Activated CD4-positive, alpha-beta T cell treated with anti-CD3 and anti-CD28 coated beads, Interleukin-2, amount 10 ng/mL, durations not matched to agents 24 days and 14 days (primary cell): ENCODE measurements around the gene EIF4EBP2. TPM values are rescaled to one million over a fixed set of nuclear protein-coding genes. Genes with fewer than 3 reads are reported as not detected.

Source experiments
- DNase-seq: peaks from one replicate; pipeline ENCODE4 v3.0.0; 2022
- H3K27ac Mint-ChIP-seq: one replicate; pipeline ENCODE4 v1.8.0; 2022; ENCODE audit warnings: mild to moderate bottlenecking, mixed read lengths
- H3K27me3 Mint-ChIP-seq: one replicate; pipeline ENCODE4 v1.8.0; 2022; ENCODE audit warnings: mixed read lengths
- H3K36me3 Mint-ChIP-seq: one replicate; pipeline ENCODE4 v1.8.0; 2022; ENCODE audit warnings: low read depth, mild to moderate bottlenecking, mixed read lengths
- H3K4me1 Mint-ChIP-seq: one replicate; pipeline ENCODE4 v1.8.0; 2021; ENCODE audit warnings: mixed read lengths
- H3K4me3 Mint-ChIP-seq: one replicate; pipeline ENCODE4 v1.8.0; 2022; ENCODE audit warnings: mild to moderate bottlenecking, moderate library complexity, mixed read lengths
- H3K9me3 Mint-ChIP-seq: one replicate; pipeline ENCODE4 v1.8.0; 2021; ENCODE audit warnings: mixed read lengths
- intact Hi-C: fragments of 100-400 bp; cut with micrococcal nuclease; formaldehyde crosslinking; loops from one replicate; pipeline ENCODE4 v1.15.1; 2023
- total RNA-seq: library from RNA; stranded (reverse); gene quantifications from 2 replicates; pipeline ENCODE4 v1.2.3, GENCODE V29; 2022

Gene EIF4EBP2, protein sequence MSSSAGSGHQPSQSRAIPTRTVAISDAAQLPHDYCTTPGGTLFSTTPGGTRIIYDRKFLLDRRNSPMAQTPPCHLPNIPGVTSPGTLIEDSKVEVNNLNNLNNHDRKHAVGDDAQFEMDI
- 37.6 and 38.3 TPM in 2 replicates for total RNA-seq

DNA sequence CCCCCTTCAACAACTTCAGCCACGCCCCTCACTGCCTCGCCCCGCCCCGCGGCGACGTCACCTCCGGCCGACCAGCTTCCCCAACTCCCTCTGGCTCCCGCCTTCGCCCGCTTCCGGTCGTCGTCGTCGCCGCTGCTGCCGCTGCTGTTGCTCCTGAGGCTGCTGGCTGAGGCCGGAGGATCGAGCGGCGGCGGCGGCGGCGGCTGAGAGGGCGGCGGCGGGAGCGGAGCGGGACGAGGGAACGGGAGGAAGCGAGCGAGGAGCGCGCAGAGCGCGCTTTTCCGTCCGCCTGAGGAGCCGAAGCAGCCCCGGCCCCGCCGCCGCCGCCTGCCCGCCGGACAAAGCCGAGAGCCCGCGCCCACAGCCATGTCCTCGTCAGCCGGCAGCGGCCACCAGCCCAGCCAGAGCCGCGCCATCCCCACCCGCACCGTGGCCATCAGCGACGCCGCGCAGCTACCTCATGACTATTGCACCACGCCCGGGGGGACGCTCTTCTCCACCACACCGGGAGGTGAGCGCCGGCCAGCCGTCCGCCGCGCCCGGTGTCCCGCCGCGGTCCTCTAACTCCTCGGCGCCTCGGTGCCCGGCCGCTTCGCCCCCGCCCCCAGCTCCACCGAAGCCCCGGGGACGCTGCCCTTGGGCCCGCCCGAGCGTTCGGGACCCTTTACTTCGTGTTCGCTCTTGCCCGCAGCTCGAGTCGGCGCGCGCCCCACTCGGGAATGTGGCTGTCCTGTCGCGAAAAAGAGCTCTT, at the start of gene EIF4EBP2:
Gene EIF4EBP2, plus strand, starts transcription at position 110 of the 751 bp plus-strand sequence. Its CDS starts 257 bp downstream, at position 367.
- DNase-seq: peak; percentile 100
- peak within 1 kb of the TSS; percentile 96 for H3K27ac Mint-ChIP-seq
- no peaks in the 10 kb centered on the region for H3K9me3 Mint-ChIP-seq
- H3K4me3 Mint-ChIP-seq: peak within 1 kb of the TSS; percentile 98
- peaks cover 36% of the 10 kb centered on the region for H3K4me1 Mint-ChIP-seq
- peaks cover 2% of the 10 kb centered on the region for H3K27me3 Mint-ChIP-seq
- H3K36me3 Mint-ChIP-seq: peaks cover 14% of the 10 kb centered on the region
- intact Hi-C loops: loop anchor here (1.0 to 2.0 kb wide), 4 partner anchors 22 to 258 kb away; partner anchors contain the start of genes LRRC20, PALD1, PPA1 and TYSND1

DNA sequence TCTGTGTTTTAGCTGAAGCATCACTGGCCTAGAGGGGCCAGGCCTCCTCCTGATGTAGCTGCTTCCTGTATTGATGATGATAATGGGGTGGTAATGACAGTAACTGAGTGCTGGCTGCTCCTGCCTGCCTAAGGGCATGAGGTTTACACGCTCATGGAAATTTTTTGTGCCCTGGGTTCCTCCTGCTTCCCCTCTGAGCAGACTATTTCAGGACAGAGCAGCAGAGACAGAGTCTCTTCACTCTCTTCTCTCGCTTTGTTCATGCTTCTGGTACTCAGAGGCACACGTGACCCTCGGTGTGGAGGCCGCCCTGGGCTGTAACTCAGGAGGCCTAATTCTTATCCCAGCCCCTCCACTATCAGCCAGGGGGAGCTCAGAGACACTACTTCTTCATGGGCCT, 49.4 kb upstream of the EIF4EBP2 start:
- Mint-ChIP-seq H3K4me1 (peaks cover 21% of the 10 kb centered on the region), H3K27me3 (no peaks in the 10 kb centered on the region), H3K9me3 (no peaks in the 10 kb centered on the region), H3K36me3 (no peaks in the 10 kb centered on the region), H3K27ac (peak overlapping the region; percentile 41), H3K4me3 (no peak overlapping the region)
- DNase-seq: no peak
- intact Hi-C loops: no loop called here

DNA sequence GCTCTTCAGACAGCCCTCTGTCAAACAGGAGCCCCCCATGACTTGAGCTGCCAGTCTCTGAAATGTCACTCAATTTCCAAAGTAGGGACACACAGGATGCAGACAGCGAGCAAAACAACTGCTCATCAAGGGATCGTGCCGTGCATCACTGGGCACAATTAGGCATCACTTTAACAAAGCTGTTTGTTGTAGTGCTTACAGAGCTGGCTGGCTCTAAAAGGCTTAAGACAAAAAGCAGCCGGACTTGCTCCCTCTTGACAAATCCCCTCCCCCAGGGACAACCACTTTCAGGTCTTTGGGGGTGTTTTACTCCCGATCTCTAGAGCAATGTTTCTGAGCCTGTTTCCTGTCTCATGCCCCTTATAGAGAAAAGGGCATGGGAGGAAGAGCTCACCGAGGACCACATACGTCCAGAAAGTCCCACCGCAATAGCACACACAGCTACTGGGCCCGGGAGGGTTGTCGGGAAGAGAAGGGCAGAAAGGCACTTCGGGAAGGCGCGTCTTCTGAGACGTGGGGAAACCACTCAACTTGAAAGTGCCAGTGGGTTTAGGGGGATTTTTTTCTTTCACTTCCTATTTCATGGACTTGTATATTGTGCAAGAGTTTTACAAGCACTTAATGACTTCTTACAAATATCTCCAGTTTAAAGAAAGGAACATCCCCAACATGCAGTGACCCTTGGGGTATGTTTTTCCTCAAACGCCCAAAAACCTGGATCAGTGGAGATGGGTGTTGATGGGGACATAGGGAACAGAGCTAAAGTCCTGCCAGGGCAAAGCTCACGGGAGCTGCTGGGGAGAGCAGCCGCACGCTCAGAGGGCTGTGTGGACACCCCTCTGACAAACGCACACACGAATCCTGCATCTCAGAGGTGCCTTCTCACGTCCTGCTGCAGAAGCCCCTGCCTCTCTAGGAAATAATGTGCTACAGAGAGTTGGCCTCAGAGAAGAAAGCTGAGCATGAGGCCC, 48.6 kb upstream of the EIF4EBP2 start:
- Mint-ChIP-seq H3K27ac (peak overlapping the region; percentile 81), H3K36me3 (no peaks in the 10 kb centered on the region), H3K4me1 (peaks cover 21% of the 10 kb centered on the region), H3K9me3 (no peaks in the 10 kb centered on the region), H3K27me3 (no peaks in the 10 kb centered on the region), H3K4me3 (peak overlapping the region; percentile 72)
- DNase-seq: peak; percentile 71
- intact Hi-C loops: no loop called here

DNA sequence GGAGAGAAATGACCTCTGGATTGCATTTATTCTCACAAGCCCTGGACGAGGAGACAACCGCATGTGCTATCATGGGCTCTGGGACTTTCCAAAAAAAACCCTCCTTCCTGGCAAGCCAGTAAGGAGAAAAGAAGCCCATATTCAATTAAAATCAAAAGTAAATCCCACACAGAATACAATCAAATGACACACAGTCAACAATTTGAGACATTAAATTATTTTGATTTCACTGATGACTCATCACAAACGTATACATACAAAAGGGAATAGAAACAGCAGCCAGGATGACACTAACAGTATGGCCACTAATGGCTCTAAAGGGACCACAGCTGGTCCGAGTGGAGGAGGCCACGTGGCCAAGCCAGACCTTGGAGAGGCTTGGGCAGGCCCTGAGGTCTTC, 46.4 kb upstream of the EIF4EBP2 start:
- intact Hi-C loops: no loop called here
- no peak overlapping the region for H3K4me3 Mint-ChIP-seq
- H3K4me1 Mint-ChIP-seq: peaks cover 21% of the 10 kb centered on the region
- DNase-seq: no peak
- no peaks in the 10 kb centered on the region for H3K9me3 Mint-ChIP-seq
- H3K27me3 Mint-ChIP-seq: no peaks in the 10 kb centered on the region
- H3K36me3 Mint-ChIP-seq: no peaks in the 10 kb centered on the region
- H3K27ac Mint-ChIP-seq: no peak overlapping the region

DNA sequence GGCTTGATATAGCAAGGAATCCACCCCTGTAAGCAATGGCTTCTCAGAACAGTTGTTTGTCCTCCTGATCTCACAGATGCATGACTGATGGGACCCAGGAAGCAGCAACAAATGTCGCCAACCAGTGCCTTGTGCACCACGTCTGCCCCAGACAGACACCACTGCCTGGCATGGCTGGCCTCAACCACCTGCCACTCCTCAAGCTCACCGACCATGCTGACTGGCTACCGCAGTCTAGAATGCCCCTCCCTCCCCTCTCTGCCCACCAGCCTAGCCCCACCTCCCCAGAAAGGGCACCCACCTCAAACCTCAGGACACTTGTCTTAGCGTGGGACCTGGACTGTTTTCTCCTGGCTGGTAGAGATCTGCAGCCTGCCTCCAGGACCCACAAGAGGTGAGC, 45.5 kb upstream of the EIF4EBP2 start:
- H3K36me3 Mint-ChIP-seq: no peaks in the 10 kb centered on the region
- H3K27me3 Mint-ChIP-seq: no peaks in the 10 kb centered on the region
- no peak overlapping the region for H3K4me3 Mint-ChIP-seq
- peaks cover 18% of the 10 kb centered on the region for H3K4me1 Mint-ChIP-seq
- no peaks in the 10 kb centered on the region for H3K9me3 Mint-ChIP-seq
- no peak for DNase-seq
- H3K27ac Mint-ChIP-seq: no peak overlapping the region
- intact Hi-C loops: no loop called here

DNA sequence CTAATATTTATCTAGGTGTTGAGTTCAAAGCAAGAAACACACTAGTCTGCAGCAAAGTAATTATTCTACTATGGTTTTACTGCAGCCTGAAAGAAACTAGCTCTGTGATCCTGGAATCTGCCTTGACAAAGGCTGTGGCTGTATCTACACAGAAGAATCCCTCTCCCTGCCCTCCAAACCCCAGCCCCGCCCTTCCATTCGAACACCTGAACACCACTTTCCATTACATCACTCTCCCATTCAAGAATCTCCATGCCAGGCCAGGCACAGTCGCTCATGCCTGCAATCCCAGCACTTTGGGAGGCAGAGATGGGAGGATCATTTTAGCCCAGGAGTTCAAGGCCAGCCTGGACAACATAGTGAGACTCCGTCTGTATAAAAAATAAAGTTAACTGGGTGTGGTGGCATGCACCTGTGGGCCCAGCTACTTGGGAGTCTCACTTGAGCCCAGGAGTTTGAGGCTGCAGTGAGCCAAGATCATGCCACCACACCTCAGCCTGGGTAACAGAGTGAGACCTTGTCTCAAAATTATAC, 44.9 kb upstream of the EIF4EBP2 start:
- Mint-ChIP-seq H3K27ac (no peak overlapping the region), H3K4me1 (peaks cover 18% of the 10 kb centered on the region), H3K27me3 (no peaks in the 10 kb centered on the region), H3K9me3 (no peaks in the 10 kb centered on the region), H3K4me3 (no peak overlapping the region), H3K36me3 (no peaks in the 10 kb centered on the region)
- intact Hi-C loops: no loop called here
- DNase-seq: no peak

DNA sequence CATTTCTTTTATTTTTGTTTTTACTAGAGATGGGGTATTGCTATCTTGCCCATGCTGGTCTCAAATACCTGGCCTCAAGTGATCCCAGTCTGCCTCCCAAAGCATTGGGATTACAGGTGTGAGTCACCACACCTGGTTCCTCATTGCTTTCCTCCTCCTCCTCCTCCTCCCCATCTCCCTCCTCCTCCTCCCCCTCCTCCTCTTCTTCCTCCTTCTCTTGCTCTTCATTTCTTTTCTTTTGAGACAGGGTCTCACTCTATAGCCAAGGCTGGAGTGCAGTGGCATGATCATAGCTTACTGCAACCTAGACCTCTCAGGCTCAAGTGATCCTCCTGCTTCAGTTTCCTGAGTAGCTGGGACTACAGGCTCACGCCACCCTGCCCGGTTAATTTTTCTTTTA, 43.7 kb upstream of the EIF4EBP2 start:
- no peaks in the 10 kb centered on the region for H3K36me3 Mint-ChIP-seq
- H3K4me3 Mint-ChIP-seq: no peak overlapping the region
- no peak overlapping the region for H3K27ac Mint-ChIP-seq
- no peak for DNase-seq
- H3K4me1 Mint-ChIP-seq: peaks cover 23% of the 10 kb centered on the region
- H3K27me3 Mint-ChIP-seq: no peaks in the 10 kb centered on the region
- intact Hi-C loops: loop anchor here (5.0 kb wide), 2 partner anchors 88 to 243 kb away; no protein-coding TSS in a partner anchor
- H3K9me3 Mint-ChIP-seq: no peaks in the 10 kb centered on the region

DNA sequence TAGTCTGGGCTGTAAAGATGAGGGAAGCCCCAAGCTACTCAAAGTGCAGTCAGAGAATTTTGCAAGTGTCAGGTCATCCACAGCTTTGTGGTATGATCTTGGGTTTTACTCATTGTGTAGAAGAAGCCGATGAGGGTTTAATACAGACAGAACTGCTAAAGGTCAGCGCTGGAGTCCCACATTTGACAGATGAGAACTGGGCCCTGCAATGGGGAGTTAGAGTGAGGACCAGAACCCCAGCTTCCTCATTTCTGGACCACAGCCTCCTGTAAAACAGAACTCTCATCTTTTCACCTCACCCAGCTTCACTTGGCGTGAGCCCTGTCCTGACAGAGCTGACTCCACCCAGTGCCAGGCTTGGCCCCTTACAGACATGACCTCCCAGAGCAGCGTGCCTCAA, 41.6 kb upstream of the EIF4EBP2 start:
- no peaks in the 10 kb centered on the region for H3K9me3 Mint-ChIP-seq
- intact Hi-C loops: loop anchor here (5.0 kb wide), 2 partner anchors 90 to 245 kb away; no protein-coding TSS in a partner anchor

DNA sequence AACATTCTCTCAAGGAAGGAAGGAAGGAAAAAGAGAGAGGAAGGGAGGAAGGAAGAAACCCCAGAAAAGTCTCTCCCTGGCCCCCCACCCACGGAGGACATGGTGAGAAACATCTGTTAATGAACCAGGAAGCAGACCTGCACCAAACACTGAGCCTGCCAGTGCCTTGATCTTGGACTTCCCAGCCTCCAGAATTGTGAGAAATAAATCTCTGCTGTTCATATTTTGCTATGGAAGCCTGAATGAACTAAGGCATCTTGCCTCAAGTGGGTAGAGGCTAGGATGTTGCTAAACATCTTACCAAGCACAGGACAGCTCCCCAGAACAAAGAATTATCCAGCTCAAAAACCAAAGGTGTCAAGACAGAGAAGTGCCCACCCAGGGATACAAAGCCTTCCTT, 40.7 kb upstream of the EIF4EBP2 start:
- intact Hi-C loops: loop anchor here (5.0 kb wide), 2 partner anchors 91 to 246 kb away; no protein-coding TSS in a partner anchor
- Mint-ChIP-seq H3K4me3 (no peak overlapping the region), H3K27me3 (no peaks in the 10 kb centered on the region), H3K27ac (no peak overlapping the region), H3K36me3 (no peaks in the 10 kb centered on the region), H3K4me1 (peaks cover 9% of the 10 kb centered on the region), H3K9me3 (no peaks in the 10 kb centered on the region)
- no peak for DNase-seq

More for the DNA sequence above, 41.6 kb upstream of the EIF4EBP2 start:
- Mint-ChIP-seq H3K36me3 (no peaks in the 10 kb centered on the region), H3K4me3 (no peak overlapping the region), H3K27me3 (no peaks in the 10 kb centered on the region), H3K4me1 (peaks cover 11% of the 10 kb centered on the region), H3K27ac (no peak overlapping the region)
- no peak for DNase-seq

DNA sequence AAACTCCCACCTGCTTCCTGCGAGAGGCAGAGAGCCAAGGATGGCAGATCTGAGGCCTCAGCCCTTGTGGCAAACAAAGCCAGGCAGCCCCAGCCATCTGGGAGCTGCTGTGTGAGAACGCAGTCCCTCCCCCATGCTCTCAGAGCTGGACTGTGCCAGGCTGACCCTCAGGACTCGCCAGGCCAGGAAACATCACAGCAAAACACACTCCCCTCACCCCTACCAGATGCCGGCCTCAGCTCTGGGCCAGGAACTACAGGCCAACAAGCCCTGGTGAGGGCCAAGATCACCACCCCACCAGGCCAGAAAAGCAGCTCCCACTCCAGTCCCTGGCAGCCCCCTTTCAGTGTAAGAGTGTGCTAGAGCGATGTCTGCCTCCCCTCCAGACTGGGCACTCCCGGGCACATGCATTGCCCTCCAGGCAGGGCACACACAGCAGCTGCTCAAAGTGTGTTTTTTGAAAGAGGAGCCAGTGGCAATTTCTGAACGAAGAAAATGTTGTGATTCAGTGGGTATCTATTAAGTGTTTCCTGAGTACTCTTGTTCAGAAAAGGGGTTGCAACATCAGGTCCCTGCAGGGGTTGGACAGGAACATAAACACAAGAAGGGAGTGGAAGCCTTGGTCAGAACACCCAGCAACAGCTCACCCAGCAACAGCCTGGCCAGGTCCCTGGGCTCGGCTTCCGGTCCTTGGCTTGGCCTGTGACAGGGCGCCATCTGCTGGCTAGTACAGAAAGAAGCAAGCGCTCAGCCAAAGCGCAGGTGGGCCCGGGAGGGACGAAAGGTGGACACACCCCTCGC, 39.8 kb upstream of the EIF4EBP2 start:
- peak; percentile 95 for DNase-seq
- no peaks in the 10 kb centered on the region for H3K9me3 Mint-ChIP-seq
- no peak overlapping the region for H3K27ac Mint-ChIP-seq
- H3K4me3 Mint-ChIP-seq: peak overlapping the region; percentile 11
- peaks cover 7% of the 10 kb centered on the region for H3K4me1 Mint-ChIP-seq
- H3K36me3 Mint-ChIP-seq: no peaks in the 10 kb centered on the region
- intact Hi-C loops: loop anchor here (1.0 to 5.0 kb wide), 3 partner anchors 92 to 247 kb away; no protein-coding TSS in a partner anchor
- H3K27me3 Mint-ChIP-seq: no peaks in the 10 kb centered on the region

DNA sequence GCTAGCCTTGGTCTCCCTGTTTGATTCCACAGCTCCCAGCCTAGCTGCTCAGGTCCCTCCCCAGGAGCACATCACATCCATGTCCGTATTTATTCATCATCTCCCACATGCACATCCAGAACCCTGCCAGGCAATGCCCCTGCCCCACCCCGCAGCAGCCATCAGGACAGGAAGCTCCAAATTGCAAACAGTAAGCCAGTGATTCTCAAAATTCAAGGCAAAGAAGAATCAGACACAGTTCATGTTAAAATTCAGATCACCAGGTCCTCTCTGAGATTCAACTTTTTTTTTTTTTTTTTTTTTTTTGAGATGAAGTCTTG, 39.2 kb upstream of the EIF4EBP2 start:
- no peak overlapping the region for H3K27ac Mint-ChIP-seq
- H3K9me3 Mint-ChIP-seq: no peaks in the 10 kb centered on the region
- no peak for DNase-seq
- intact Hi-C loops: loop anchor here (1.0 to 5.0 kb wide), 3 partner anchors 92 to 247 kb away; no protein-coding TSS in a partner anchor
- peaks cover 7% of the 10 kb centered on the region for H3K4me1 Mint-ChIP-seq
- no peaks in the 10 kb centered on the region for H3K27me3 Mint-ChIP-seq
- no peaks in the 10 kb centered on the region for H3K36me3 Mint-ChIP-seq
- peak overlapping the region; percentile 11 for H3K4me3 Mint-ChIP-seq

DNA sequence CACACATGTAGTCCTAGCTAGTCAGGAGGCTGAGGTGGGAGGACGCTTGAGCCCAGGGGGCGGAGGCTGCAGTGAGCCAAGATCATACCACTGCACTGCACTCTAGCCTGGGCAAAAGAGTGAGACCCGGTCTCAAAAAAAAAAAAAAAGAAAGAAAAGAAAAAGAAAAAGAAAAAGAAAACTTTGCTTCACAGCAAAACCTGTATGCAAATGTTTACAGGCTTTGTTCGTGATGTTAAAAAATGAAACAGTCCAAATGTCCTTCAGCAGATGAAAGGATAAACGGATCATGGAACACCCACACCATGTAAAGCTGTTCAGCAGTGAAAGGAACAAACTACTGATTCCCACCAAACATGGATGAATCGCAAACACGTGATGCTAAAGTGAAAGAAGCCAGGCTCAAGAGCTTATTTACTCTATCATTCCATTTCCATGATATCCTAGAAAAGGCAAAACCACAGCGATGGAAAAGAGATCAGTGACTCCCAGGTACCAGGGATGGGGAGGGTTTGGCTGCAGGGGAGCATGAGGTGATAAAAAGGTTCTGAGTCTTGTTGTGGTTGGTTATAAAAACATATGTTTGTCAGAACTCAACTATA, 36.6 kb upstream of the EIF4EBP2 start:
- Mint-ChIP-seq H3K36me3 (no peaks in the 10 kb centered on the region), H3K9me3 (no peaks in the 10 kb centered on the region), H3K4me3 (no peak overlapping the region), H3K27me3 (no peaks in the 10 kb centered on the region), H3K4me1 (peaks cover 7% of the 10 kb centered on the region), H3K27ac (no peak overlapping the region)
- DNase-seq: no peak
- intact Hi-C loops: no loop called here
